Middle frontal gyrus (tissue), 1 donor: ENCODE measurements around the gene GPRIN2.
"Not testable (repeated sequence)": the region's sequence is repeated elsewhere in the genome, so short reads cannot be mapped to it uniquely, and the experiment has no call there.

Experiments
- DNase-seq: peaks from one replicate; pipeline ENCODE4 v3.0.0-alpha.2; 2015; ENCODE audit warnings: low spot score; ENCODE audit errors: extremely low spot score

GPRIN2 gene

DNA sequence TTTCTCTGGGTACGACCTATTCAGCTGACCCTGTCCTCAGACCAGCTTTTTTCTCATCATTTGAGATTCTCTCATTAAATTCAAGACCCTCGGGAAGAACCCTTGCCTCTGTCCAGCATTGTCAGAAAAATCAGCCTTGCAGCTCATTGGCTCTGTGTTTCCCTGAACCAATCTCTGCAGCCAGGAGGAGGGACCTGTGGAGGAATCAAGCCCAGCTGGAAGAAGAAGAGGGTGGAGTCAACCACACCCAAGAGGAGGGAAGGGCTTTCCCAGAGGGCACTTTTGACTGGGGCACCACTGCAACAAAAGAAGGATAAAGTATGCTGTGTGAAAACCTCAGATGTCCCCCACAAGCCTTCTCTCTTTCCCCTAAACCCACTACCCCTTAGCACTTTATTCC lies 14.2 kb upstream of the GPRIN2 start:
- not testable (repeated sequence) for DNase-seq

DNA sequence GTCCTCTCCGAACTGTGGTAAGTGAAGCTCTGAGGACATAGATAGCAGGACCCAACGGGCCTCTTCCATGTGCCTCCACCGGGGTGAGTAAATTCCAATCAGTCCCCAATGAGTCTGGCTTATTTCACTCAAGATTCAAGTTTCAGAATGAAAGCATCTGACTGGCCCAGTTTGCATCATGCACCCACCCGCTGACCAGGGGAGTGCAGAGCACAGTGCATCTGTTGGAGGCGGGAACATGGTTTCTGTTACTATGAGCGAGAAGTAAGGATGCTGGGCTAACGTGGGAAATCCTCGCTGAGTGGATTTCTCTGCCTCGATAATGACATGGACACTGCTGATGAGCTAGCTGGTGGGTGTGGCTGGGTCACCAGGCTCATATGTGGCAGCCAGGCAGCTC lies 10.7 kb upstream of the GPRIN2 start:
- DNase-seq: not testable (repeated sequence)

DNA sequence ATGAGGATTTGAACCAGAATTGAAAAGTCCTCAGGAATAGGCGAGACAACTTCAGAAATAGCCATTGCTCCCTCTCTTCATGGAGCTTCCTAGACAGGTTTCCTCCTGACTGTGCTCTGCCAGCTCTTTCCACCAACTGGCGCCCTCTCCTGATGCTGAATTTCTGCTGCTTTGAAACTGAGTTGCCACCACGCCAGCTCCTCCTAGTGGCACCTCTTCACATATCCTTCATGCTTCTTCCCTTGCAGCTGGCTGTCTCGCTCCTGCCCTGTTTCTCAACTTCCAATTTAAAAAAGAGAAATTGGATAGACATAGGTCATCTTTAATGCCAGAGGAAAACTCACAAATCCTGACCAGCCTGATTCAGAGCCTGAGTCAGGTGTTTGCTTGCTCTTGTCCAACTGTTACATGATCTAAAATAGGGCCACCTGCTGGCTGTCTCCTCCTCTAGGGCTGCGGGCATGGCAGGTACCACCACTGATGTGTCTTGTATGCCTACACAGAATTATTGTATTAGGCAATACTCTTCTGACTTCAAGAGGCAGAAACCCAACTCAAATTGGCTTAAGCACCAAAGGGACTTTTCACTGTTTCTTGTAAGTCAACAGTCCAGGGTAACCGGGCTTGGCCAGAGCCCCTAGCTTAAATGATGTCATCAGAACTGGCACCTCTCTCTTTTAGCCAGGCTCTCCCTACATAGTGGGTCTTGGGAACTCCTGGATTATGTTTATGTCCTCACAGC lies 9.3 kb upstream of the GPRIN2 start:
- DNase-seq: peak; percentile 9

DNA sequence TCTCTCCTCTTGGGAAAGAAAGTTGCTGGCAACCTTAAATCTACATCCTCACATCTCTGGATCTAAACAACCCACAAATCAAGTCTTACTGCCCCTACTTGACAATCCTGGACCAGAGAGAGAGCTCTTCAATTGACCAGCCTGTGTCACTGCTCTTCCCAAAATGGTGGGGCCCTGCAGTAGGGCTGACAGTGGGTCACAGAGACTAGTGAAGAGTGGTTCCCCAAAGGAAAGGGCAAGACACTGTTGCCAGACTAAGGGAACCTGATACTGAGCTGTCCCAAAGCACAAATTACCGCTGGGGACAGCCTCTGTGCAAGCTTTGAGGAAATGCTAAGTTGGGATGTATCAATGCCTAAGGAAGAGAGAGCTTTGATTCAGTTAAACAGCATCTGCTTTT lies 4.5 kb upstream of the GPRIN2 start:
- DNase-seq: peak; percentile 1

DNA sequence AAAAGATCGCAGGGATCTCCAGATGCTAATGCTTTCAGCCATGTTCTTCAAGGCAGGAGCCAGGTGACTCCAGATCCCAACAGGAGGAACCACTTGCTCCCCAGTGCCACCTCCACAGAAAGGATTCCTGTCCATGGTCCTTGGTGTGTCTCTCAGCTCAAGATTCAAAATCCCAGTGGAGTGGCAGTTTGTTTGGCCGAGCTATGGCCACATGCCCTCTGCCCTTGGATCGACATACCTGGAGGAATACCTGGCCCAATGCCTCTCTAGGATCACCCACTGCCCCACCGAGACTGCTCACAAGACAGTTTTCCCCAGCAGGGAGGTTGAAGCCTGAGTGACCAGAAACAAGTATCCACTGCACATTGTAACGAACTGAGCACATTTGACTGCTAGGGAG lies 3.9 kb upstream of the GPRIN2 start:
- DNase-seq: peak; percentile 1

DNA sequence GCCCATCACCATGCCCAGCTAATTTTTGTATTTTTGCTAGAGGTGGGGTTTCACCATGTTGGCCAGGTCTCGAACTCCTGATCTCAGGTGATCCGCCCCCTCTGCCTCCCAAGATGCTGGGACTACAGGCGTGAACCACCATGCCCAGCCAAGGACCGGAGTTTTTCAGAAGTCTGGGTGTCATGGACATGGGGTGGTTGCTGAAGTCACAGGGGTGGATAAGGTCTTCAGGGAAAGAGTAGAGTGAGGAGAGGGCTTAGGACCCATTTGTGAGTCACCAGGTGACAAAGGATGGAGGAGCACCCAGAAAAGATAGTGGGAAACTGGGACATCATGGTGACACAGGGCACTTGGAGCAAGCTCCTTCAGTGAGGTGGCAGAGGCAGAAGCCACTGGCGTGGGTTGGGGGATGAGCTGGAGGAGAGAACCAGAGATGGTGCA lies 2.8 kb upstream of the GPRIN2 start:
- DNase-seq: peak; percentile 1

DNA sequence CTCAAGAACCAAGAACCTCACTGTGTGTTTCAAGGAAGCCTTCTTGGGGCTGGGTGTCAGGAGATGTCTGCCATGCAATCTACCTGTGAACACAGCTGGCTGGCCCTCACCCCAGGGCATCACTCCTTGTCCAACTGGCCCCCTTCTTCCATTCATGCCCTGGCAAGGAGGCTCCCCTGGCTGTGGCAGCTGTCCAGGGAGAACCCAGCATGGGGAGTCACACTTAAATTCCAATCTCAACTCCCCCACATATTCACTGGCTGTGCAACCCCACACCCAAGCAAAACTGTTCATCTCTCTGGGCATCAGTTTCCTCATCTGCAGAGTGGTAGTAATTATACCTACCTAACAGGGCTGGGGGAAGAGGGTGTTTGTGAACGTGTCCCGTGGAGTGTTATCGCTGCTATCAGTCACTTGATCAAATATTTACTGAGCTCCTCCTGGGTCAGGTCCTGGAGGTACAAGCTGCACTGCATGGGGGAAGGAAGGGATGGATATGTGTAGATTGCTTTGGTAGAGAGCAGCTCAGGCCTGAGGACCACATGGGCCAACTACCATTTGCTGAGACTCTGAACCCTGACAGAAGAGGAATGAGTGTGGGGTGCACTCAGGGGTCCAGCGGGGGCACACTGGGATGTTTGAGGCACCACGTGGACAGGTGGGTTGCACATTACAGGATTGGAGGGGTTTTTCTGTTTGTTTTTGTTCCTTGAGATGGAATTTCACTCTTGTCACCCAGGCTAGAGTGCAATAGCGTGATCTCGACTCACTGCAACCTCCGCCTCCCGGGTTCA lies 2.1 kb upstream of the GPRIN2 start:
- DNase-seq: peak; percentile 1

DNA sequence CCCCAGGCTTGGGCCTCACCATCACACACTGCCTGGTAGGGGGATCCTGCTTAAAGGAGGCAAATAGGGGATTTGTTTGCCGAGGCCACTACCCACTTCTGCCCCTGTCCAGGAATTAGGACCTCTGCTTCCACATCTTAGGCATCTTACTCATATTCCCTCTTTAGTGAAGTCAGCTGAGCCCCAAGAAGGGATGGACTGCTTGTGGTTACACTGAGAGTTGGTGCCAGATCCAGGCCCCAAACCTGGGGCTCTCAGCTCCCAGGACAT lies 1.6 kb upstream of the GPRIN2 start:
- no peak for DNase-seq

DNA sequence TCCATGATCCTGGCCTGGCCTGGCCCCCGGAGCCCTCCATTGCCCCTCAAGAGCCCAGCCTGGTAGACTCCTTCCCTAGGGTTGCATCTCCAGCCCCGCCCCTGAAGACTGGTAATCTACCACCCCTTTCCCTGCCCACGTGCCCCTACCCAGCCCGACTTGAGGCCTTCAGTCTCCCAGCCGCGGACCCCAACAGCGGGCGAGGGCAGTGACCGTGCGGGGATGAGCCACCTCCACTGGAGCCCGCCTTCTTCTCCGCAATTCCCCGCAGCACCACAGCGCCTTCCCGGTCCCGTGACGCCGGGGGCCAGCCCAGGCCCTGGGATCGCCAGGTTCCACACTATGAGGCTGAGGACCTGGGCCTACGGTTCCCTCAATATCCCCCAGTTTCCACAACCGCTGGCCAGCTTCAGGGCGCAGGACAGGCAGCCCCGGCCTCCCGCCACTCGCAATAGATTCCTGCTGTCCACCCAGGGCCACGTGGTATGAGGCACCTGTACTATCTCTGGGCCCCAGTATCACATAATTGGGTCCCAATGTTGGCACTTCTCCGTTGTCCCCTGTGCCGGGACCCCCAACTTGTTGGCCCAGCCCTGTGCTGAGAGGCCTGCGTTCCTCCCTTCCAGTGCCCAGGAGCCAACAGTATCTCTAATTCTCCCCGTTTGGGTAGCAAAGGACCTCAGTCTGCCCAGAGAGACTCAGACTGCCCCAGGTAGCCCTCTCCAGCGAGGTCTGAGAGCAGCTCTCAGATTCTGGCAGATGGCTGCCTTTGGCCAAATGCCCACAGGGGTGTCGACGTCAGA lies 1.1 kb upstream of the GPRIN2 start:
- peak; percentile 0 for DNase-seq

DNA sequence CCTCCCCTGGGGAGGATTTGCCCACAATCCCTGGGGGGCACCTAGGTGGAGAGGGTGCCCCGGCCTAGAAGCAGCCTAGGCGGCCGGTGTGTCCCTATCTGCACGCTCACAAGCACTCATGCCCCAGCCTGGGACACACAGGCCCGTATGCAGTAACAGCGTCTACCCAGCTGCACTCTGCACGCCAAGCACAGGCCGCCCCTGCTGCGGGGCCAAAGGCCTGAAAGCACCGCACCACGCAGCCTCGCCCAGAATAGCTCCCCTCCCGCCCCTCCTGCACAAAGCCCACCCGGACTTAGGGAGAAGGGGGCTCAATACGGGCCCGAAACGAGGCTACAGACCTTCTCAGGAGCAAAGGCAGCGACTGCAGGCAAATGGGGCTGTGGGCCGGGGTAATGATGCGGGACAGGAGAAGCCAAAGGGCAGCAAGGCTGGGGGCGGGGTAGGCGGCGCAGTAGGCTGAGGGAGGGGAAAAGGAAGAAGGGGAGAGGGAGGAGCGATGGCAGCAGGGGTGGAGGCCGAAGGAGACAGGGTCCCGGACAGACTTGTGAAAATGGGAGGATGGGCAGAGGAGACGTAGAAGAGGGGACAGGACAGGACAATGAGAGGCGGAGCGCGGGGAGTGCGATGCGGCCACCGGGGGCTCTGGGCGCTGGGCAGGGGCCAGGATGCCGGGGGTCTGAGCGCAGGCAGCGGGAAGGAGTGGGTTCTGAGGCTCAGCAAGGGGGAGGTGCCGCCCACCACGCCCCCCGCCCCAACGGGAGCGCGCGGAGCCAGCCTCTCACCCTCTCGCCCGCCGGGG lies 544 bp downstream of the GPRIN2 start:
- no peak for DNase-seq

DNA sequence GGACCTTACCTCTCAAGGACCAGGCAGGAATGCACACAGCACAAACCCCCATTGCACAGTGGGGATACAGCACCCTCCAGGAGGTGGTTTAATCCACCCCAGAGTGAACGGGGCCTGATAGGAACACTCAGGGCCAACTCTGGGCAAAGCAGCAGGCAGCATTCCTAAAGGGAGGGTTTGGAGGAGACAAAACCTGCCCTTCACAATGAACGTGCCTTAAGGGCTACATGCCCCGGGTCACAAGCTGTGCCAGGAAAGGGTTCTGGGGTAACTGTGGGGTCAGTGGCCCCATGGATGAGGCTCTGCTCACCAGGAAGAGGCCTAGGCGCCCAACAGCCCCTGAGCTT lies 1.1 kb downstream of the GPRIN2 start:
- DNase-seq: peak; percentile 1

DNA sequence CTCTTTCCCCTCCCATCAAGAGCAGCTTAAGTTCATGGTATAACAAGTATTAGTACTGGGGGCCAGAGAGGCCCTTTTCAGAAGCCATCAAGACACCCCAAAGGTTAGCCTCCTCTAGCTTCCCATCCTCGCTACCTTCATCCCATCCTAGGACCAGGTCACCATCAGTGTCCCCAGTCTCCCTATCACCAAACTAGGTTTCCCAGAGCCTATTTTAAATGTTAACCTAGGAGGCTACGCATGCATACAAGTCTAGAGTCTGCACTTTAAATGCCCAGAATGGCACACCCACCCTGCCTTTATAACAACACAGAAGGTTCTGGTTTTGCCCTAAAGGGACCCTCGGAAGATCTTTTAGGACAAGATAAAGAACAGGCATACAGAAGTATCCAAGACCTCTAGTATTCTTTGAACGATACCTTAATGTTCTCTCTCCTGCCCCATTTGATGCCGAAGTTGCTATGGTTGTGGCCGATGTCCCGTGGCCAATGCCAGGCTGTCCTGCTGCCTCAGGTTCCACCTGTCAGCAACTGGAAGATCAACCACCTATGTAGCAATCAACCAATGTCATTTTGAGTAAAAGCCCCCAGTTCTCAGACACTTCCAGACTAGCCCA lies 2.2 kb downstream of the GPRIN2 start:
- DNase-seq: no peak

DNA sequence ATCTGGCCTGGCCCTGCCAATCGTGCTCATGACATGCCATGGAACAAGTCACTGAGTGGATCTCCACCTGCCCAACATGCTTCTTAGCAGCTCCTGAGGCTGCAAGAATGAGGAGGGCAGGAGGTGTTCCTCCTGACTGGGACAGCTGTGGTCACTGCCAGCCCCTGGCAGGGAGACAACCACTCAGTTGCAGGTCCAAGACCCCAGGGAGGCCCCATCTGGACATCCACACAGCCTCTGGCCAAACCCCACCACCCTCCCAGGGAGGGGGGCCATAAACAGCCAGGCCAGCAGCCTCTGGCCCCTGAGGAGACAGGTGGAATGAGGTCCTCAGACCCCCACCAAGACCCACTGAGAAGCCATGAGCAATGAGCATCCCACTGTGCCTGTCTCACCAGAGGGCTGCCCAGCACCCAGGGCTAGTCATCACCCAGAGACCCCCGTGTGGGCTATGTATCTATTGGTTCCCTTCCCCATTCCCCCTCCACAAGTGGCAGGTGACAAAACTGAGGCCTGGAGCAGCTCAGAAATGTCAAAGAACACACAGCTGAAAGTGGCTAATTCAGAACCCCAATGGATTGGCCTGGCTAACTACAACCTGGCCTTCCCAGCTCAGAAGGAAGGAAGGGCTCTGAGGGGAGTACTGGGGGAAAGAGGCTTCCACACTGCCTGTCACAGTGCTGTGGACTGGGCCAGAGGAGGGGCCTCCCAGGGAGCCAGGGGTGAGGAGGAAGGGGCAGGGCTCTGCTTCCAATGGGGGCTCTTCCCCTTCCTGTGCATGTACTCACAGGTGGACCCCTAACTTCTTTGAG lies 3.0 kb downstream of the GPRIN2 start:
- peak; percentile 2 for DNase-seq

DNA sequence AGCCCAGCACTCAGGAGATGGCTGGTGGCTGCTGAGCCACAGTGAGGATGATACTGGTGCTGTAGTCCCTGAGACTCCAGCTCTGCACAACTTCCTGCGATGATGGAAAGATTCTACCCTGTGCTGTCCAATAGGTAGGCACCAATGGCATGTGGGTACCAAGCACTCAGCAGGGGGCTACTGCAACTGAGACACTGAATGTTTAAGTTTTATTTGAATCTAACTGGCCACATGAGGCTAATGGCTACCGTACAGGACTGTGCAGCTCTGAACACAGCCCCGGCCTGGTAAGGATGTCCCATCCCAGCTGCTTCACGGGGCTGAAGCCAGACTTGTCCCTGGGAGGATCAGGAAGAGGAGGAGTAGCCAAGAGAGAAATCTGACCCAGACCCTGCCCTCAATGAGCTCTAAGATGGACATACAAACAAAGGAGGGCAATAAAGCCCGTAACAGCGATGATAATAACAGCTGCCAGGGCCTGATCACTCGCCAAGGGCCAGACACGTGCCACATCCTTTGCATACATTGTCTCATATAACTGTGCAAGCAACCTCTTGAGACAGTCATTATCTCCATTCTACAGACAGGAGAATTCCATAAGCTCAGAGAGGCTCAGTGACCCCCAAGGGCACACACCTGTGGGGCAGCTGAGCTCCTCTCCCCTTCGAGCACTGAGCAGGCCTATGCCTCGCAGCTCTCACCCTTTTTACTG lies 3.8 kb downstream of the GPRIN2 start:
- peak; percentile 2 for DNase-seq

DNA sequence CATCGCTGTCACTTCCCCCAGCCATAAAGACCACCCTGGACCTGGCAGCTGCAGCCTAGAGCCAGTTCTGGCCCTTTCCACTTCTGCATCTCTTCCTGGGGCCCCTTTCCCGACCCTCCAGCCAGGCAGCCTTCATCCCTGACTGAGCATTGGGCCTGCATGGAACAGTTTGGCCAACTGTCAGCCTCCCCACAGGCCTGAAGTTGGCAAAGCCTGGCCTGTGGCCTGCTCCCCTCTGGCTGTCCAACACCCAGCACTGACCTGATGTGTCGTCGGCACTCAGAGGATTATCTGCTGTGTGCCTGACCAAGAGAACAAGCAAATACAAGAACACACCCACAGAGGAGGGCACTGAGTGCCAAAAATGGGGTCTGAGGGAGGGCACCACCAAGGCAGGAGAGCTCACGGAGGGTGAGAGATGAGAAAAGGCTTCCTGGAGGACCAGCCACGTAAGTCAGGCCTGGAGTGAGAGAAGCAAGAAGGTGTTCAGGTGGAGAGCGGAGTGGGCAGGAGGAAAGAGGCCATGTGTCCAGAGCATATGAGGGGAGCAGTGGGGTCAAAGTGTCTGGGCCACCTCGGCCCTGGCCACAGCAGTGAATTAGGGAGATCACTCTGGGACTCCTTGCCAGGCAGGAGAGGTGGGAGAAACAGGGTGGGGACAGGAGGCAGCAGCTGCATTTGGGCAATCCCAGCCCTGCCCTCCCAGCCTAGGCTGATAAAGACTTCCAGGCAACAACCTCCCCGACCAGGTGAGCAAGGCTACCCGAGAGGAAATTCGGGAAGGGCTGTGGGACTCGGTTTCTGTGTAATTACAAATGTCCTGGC lies 4.5 kb downstream of the GPRIN2 start:
- DNase-seq: no peak

DNA sequence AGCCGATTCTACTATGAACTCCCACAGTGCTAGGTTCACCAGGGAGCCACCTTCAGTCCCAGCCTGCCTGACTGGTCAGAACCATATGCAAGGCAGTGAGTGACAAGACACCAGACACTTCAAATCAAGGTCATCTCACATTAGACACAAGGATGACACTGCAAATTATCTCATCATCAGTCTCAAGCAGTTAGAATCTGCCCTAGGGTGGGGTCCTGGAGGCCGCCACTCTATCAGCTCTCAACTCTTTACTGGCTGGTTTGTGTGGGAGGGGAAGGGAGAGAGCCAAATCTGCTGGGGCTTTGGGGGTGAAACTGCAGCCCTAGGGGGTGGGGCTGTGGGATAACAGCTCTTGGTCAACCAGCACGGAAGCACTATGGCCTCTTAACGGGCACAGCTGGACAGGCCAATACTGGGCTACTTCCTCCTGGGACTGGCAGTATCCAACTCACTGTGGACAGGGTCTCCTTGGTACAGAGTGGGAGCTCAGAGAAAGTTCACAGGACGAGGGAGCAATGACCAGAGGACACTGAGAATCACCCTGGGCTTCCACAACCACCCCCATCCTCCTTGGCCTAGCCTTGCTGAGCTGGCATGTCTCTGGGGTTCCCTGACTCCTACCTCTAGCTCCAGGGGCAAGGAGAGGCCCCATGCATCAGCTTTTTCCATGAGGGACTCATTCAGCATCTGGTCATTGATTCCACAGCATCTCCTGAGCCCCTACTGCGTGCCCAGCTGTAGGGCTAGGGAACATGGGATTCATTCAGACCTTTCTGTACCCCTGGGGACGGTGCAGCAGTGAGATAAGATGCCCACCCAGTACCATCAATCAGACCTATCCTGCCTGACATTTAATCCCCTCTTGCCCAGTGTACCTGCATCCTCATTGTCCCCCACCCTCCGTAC lies 5.4 kb downstream of the GPRIN2 start:
- DNase-seq: peak; percentile 0

DNA sequence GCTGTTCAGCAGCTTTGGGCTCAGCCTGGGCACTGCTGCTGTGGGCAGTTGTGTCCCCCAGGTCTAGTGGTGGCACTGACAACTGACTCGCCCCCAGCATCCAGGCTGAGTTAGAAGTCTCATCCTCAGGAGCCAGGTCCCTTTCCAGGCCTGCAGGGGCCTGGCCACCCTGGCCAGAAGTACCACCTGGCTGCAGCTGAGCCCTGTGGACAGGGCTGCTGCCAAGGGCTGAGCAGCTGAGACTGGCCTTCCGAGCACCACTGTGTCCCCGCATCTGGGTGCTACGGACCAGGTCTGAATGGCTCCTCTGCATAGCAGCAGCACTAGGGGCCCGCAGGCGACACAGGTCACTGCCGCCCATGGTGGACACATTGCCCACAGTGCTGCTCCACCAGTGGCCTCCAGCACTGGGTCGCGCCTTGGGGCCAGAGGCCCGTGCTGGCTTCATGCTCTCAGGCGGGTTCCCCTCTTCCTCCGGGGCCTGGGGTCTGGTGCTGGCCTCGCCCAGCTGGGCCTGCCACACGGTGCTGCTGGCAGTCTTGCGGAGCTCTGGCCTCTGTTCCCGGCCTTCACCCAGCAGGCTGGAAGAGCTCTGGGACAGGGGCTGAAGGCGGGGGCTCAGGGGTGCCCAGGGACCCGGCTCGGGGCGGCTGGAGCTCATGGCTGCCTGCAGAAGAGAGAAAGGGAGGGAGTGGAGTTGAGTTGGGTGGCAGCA lies 6.2 kb downstream of the GPRIN2 start:
- DNase-seq: peak; percentile 0
